PC-9 (cell line): Measurements from ENCODE around the gene GRIN3A. TPM values are rescaled to one million over a fixed set of nuclear protein-coding genes. Genes with fewer than 3 reads are reported as not detected.

Source experiments
- BruUV-seq: library from RNA; stranded (reverse); fragments of 400-500 nt; replicated peaks from 2 replicates; lab custom pipeline; 2021; lab: Mats Ljungman, UMichigan
- CTCF ChIA-PET: fragments of 300-600 bp; sonication (Branson Sonifier 250); formaldehyde crosslinking; loops from one replicate; lab custom pipeline; 2022; ENCODE audit warnings: antibody characterized with exemption; lab: Charles Lee
- POLR2A ChIA-PET: fragments of 300-600 bp; sonication (Branson Sonifier 250); formaldehyde crosslinking; loops from one replicate; lab custom pipeline; 2022; ENCODE audit warnings: antibody characterized with exemption; ENCODE audit not compliant: unreplicated experiment; lab: Charles Lee
- DNase-seq, 2 experiments: peaks; one replicate each; pipeline versions ENCODE4 v3.0.0 to v3.0.0-alpha.2; 2015 to 2022; ENCODE audit warnings: mixed read lengths in 1 of 2
- H2AFZ ChIP-seq: fragments of 200-600 bp; sonication (generic); 2 replicates; pipeline ENCODE4 v1.8.1; 2017; ENCODE audit warnings: antibody characterized with exemption
- H3F3A ChIP-seq: fragments of 200-600 bp; sonication (generic); 2 replicates; pipeline ENCODE4 v1.8.1; 2017; ENCODE audit warnings: antibody characterized with exemption, mild to moderate bottlenecking, low read depth; ENCODE audit not compliant: insufficient read depth
- H3K27ac ChIP-seq: fragments of 200-600 bp; sonication (generic); 2 replicates; pipeline ENCODE4 v1.6.1; 2016; ENCODE audit warnings: mixed run types
- H3K27me3 ChIP-seq: fragments of 200-600 bp; sonication (generic); 2 replicates; pipeline ENCODE4 v1.6.1; 2016; ENCODE audit warnings: low read depth, mixed run types; ENCODE audit not compliant: insufficient read depth
- H3K36me3 ChIP-seq: fragments of 200-600 bp; sonication (generic); 2 replicates; pipeline ENCODE4 v1.6.1; 2016; ENCODE audit warnings: low read depth, mixed run types
- H3K4me1 ChIP-seq: fragments of 200-600 bp; sonication (generic); replicated peaks from 2 replicates; pipeline ENCODE4 v1.6.1; 2016; ENCODE audit warnings: mixed run types; ENCODE audit not compliant: insufficient read depth
- H3K4me2 ChIP-seq: fragments of 200-600 bp; sonication (generic); 2 replicates; pipeline ENCODE4 v1.6.1; 2017; ENCODE audit warnings: mixed run types
- H3K4me3 ChIP-seq: fragments of 200-600 bp; sonication (generic); 2 replicates; pipeline ENCODE4 v1.6.1; 2016; ENCODE audit warnings: mixed run types
- H3K79me2 ChIP-seq: fragments of 200-600 bp; sonication (generic); 2 replicates; pipeline ENCODE4 v1.6.1; 2017; ENCODE audit warnings: low read depth, mixed run types
- H3K9me2 ChIP-seq: fragments of 200-600 bp; sonication (generic); 2 replicates; pipeline ENCODE4 v1.8.1; 2017; ENCODE audit warnings: mild to moderate bottlenecking; ENCODE audit not compliant: insufficient read depth
- H3K9me3 ChIP-seq: fragments of 200-600 bp; sonication (generic); 2 replicates; pipeline ENCODE4 v1.8.1; 2016; ENCODE audit warnings: low read depth; ENCODE audit not compliant: insufficient read depth
- H4K20me1 ChIP-seq: fragments of 200-600 bp; sonication (generic); 2 replicates; pipeline ENCODE4 v1.8.1; 2017; ENCODE audit not compliant: insufficient read depth
- EZH2 ChIP-seq: fragments of 200-600 bp; sonication (generic); IDR thresholded peaks from 2 replicates; pipeline ENCODE4 v1.8.0; 2017; ENCODE audit warnings: antibody characterized with exemption, low read depth
- intact Hi-C: fragments of 100-400 bp; cut with micrococcal nuclease; formaldehyde crosslinking; loops from one replicate; pipeline ENCODE4 v1.10.0; 2022; ENCODE audit not compliant: unreplicated experiment
- total RNA-seq: library from RNA; stranded (reverse); gene quantifications from 2 replicates; pipeline ENCODE4 v1.2.3, GENCODE V29; 2021
- TF ChIP-seq, protein P1 (sequence below): fragments of 200-600 bp; sonication (generic); conservative IDR thresholded peaks from 2 replicates; pipeline ENCODE4 v1.6.1; 2017; ENCODE audit warnings: mixed run types, antibody characterized with exemption, mild to moderate bottlenecking, moderate library complexity

The GRIN3A gene
- total RNA-seq, 1 experiment from 2014 or later, result not detected

DNA sequence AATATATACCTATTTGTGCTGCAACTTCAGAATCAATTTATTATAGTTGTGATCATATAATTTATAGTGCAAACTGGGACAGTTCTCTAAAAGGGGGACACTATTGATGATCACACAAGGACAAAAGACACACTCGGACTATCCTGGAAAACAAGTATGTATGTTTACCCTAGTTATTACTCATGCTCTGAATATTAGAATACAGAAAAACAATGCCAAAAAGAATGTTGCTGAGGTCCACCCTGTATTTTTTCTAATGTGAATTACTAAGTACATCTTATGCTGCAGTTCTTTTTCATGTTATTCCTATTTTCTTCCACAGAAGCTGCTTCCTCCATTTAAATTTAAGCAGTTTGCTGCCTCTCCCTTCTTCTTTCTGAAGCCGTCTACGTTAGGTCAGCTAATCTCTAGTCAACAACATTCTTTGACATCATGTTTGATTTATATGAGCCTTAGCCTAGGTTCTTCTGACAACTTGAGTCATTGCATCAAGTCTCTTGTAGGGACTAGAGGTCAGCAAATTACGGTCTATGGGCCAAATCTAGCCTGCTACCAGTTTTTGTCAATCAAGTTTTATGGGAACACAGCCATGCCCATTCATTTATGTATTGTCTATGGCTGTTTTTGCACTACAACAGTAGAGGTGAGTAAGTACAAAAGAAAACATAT is 103.6 kb downstream of the GRIN3A start:
- Histone ChIP-seq H2AFZ (no peak overlapping the region), H3F3A (no peaks in the 10 kb centered on the region), H4K20me1 (no peaks in the 10 kb centered on the region), H3K79me2 (no peaks in the 10 kb centered on the region), H3K9me3 (no peaks in the 10 kb centered on the region), H3K4me1 (no peaks in the 10 kb centered on the region), H3K9me2 (no peaks in the 10 kb centered on the region), H3K36me3 (no peaks in the 10 kb centered on the region), H3K27me3 (no peaks in the 10 kb centered on the region), H3K27ac (no peak overlapping the region), H3K4me2 (no peak overlapping the region), H3K4me3 (no peak overlapping the region)
- intact Hi-C loops, result no loop called here
- DNase-seq, result no peak
- ChIA-PET CTCF (interaction anchor here (0.7 kb wide), 1 partner anchor 307 kb away, joined by 8 read pairs; no protein-coding TSS in a partner anchor), POLR2A (no interaction called here)
- BruUV-seq, result no TSS peak
- TF ChIP-seq, protein P1, sequence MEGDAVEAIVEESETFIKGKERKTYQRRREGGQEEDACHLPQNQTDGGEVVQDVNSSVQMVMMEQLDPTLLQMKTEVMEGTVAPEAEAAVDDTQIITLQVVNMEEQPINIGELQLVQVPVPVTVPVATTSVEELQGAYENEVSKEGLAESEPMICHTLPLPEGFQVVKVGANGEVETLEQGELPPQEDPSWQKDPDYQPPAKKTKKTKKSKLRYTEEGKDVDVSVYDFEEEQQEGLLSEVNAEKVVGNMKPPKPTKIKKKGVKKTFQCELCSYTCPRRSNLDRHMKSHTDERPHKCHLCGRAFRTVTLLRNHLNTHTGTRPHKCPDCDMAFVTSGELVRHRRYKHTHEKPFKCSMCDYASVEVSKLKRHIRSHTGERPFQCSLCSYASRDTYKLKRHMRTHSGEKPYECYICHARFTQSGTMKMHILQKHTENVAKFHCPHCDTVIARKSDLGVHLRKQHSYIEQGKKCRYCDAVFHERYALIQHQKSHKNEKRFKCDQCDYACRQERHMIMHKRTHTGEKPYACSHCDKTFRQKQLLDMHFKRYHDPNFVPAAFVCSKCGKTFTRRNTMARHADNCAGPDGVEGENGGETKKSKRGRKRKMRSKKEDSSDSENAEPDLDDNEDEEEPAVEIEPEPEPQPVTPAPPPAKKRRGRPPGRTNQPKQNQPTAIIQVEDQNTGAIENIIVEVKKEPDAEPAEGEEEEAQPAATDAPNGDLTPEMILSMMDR, result no peak
- no peak for TF ChIP-seq EZH2

DNA sequence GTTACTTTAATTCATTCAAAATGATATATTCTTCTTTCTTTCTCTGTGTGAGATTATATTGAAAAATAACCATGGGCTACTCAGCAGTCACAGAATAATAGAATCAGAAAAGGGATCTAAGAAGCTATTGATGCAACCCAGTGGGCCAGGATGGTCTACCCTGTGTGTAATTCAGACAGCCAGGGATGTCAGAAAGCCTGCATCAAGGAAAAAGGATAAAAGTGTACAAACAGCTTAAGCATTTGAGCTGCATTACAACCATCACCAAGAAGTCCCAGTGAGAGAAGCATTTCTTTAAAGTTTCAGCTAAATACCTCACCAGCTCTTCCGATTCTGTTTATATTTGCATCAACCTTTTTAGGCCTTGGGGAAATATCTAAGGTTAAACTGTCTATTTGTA is 105.8 kb downstream of the GRIN3A start:
- no peaks in the 10 kb centered on the region for H3K4me1 ChIP-seq
- H2AFZ ChIP-seq, result no peak overlapping the region
- H3K9me2 ChIP-seq, result no peaks in the 10 kb centered on the region
- H3K4me3 ChIP-seq, result no peak overlapping the region
- ChIA-PET CTCF (no interaction called here), POLR2A (interaction anchor here (0.6 kb wide), 1 partner anchor 29 kb away, joined by 4 read pairs; no protein-coding TSS in a partner anchor)
- no peak overlapping the region for H3K27ac ChIP-seq
- H3K79me2 ChIP-seq, result no peaks in the 10 kb centered on the region
- no peaks in the 10 kb centered on the region for H3K27me3 ChIP-seq
- TF ChIP-seq, protein P1, result no peak
- no peak for TF ChIP-seq EZH2
- H3K4me2 ChIP-seq, result no peak overlapping the region
- no peaks in the 10 kb centered on the region for H3F3A ChIP-seq
- DNase-seq, result no peak
- no TSS peak for BruUV-seq
- intact Hi-C loops, result no loop called here
- H4K20me1 ChIP-seq, result no peaks in the 10 kb centered on the region
- no peaks in the 10 kb centered on the region for H3K36me3 ChIP-seq
- H3K9me3 ChIP-seq, result no peaks in the 10 kb centered on the region

DNA sequence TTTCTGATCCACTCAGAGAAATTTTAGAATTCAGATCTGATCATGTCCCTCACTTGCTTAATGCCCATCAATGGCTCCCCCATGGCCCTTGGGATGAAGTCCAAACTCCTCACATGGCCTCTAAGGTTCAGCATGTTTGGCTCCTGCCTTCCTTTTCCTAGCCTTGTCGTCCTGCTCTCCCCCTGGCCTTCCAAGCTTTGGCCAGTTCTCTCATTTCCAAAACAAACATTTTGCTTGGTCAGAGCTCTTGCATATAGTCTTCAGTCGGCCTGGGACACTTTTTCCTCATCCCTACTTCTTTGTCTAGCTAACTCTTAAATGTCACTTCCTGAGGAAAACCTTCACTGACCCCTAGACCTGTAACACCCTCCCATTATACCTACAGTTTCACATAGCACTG is 106.6 kb downstream of the GRIN3A start:
- ChIA-PET CTCF (no interaction called here), POLR2A (interaction anchor here (0.6 kb wide), 1 partner anchor 28 kb away, joined by 4 read pairs; no protein-coding TSS in a partner anchor)
- TF ChIP-seq, protein P1, result no peak
- no peak for TF ChIP-seq EZH2
- Histone ChIP-seq H3K27ac (no peak overlapping the region), H3F3A (no peaks in the 10 kb centered on the region), H3K4me2 (no peak overlapping the region), H3K4me3 (no peak overlapping the region), H3K36me3 (no peaks in the 10 kb centered on the region), H4K20me1 (no peaks in the 10 kb centered on the region), H3K27me3 (no peaks in the 10 kb centered on the region), H3K4me1 (no peaks in the 10 kb centered on the region), H3K79me2 (no peaks in the 10 kb centered on the region), H3K9me2 (no peaks in the 10 kb centered on the region), H2AFZ (no peak overlapping the region), H3K9me3 (no peaks in the 10 kb centered on the region)
- no peak for DNase-seq
- BruUV-seq, result no TSS peak
- intact Hi-C loops, result no loop called here
